ENCODE results near the gene POC5.
"Not testable (repeated sequence)": the region's sequence is repeated elsewhere in the genome, so short reads cannot be mapped to it uniquely, and the experiment has no call there.

The POC5 gene, protein sequence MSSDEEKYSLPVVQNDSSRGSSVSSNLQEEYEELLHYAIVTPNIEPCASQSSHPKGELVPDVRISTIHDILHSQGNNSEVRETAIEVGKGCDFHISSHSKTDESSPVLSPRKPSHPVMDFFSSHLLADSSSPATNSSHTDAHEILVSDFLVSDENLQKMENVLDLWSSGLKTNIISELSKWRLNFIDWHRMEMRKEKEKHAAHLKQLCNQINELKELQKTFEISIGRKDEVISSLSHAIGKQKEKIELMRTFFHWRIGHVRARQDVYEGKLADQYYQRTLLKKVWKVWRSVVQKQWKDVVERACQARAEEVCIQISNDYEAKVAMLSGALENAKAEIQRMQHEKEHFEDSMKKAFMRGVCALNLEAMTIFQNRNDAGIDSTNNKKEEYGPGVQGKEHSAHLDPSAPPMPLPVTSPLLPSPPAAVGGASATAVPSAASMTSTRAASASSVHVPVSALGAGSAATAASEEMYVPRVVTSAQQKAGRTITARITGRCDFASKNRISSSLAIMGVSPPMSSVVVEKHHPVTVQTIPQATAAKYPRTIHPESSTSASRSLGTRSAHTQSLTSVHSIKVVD

DNA sequence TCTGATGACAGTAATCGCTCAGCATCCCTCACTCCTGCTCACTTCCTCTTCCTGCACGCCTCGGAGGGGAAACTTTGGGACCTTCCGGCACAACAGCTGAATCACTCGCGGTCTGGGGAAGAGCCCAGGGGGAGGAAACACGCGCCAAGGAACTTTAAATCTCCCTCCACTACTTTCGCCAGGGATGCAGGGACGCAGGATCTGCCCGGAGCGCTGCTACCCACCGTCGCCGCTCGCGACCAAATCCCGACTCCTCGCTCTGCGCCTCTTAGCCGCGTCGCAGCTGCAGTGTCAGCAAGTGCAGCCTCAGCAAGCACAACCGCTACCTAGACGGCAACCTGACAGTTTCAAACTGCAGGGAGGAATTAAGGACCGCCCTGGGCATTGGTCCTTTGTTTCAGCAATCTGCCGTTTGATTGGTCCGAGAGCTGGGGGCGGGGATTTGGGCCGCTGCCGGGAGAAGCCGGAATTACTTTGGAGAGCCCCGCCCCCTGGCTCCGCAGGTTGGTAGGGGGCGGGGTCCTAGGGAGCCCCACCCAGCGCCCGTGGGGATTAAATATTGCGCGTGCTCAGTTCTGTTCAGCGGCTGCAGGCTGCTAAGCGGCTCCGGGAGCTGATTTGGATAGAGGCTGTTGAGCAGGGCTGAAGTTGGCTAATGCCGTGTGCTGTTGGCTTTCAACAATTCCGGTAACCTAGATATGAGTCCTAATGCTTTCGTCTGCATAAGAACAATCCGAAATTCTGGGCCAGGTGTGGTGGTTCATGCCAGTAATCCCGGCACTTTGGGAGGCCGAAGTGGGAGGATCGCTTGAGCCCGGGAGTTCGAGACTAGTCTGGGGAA, at the start of gene POC5:
TSS of gene POC5 (minus strand) at position 356 of the 841 bp plus-strand sequence. CDS start 4,500 bp downstream, outside the sequence.
- DNase-seq, result peak; percentile 78

DNA sequence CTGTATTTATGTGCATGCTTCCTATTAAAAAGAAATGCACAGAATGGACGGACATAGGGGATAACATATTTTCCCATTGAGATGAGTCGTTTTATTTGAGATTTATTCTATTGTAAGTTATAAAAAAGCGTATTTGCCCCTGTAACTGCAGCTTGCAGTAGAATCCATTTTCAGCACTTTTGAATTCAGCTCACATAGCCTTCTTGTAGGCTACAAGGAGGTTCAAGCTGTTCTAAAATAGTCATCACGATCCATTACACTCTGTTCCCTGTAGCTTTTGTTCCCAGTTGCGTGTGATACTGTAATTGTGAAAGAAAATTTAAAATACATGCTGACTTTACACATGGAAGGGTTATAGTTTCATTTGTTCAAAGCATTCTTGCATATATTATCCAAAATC, 40.9 kb upstream of the POC5 start:
- no peak for DNase-seq

DNA sequence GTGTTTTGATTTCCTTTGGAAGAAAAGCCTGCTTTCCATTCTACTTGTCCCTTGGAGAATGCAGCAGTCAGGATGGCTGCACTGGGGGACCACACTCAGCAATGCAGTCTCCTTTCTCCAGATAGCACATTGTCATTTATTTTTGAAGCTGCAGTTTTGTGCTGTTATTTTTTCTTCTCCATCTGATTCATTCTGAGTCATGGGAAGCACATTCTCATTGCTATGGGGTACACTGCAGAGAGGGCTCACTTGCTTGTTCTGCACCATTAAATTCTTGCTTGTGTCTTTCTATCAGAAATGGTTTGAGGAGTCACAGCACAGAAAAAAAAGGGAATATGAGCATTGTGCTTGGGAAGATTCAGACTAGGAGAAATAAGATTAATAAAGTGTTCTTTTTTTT, 39.7 kb upstream of the POC5 start:
- no peak for DNase-seq

DNA sequence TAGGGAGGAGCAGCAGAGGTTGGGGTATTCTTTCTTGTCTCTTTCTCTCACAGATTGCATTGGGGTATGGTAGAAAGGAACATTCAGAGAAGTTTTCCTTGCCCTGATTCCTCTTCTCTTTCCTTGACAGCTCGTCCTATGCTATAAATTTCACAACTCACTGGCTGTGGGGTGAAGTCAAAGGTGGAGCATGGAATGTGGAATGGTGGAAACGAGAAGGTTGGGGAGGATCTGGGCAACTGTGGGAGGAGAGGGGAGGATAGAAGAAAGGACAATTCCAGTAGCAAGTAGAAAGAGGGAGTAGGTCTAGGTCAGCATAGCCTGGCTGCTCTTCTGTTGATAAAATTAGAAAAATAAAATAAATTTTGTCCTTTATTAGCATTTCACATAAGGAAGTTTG, 39.0 kb upstream of the POC5 start:
- no peak for DNase-seq

DNA sequence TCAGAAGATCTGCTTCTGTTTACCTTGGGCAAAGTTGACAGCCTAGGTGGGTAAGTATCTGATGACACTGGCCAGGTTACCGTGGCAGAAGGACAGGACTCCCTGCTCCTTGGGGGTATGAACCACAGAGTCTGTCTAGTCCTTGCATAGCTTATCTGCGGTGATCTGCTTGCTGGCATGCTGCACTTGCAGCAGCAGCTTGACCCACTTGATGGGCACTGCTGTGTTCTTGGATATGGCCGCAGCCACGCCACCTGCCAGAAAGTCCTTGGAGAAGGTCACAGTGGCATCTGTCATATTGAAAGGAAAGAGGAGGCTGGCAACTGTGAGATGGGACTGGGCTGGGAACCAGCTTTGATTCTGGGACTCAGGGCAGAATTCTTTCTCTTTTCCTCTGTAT, 35.9 kb upstream of the POC5 start:
- DNase-seq, result no peak

DNA sequence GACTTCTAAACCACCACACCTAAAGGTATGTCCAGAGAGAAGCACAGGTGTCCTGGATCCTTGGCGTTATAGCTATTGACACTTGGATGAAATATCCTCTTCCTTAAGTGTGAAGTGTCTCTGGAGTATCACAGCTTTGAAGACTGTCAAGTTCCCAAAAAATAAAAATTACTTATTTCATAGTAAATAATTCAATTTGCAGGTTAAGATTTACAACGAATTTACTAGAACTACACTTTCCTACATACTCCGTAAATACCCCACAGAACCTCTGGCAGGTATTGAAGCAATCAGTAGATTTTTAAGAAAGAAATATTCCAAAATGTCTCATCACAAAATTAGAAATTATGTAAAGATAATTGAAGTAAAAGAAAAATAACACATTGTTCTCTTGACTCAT, 27.1 kb upstream of the POC5 start:
- no peak for DNase-seq

DNA sequence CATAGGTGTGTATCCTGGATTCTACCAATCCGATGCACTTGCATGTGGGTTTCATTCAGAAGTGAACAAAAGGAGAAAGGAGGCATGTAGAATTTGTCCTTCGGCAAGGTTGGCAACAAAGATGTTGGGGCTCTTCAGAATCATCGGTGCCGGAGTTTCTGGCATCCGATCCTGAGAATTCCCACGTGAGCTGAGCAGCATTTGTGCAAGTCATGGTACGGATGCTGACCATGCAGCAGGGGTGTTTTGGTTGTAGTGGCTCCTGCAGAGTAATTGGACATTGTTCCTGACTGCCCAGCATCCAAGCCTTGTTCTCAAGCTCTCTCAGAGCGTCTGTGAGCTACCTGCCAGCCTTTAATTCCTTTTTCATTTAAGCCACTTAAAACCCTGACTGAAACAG, 19.0 kb upstream of the POC5 start:
- DNase-seq, result no peak

DNA sequence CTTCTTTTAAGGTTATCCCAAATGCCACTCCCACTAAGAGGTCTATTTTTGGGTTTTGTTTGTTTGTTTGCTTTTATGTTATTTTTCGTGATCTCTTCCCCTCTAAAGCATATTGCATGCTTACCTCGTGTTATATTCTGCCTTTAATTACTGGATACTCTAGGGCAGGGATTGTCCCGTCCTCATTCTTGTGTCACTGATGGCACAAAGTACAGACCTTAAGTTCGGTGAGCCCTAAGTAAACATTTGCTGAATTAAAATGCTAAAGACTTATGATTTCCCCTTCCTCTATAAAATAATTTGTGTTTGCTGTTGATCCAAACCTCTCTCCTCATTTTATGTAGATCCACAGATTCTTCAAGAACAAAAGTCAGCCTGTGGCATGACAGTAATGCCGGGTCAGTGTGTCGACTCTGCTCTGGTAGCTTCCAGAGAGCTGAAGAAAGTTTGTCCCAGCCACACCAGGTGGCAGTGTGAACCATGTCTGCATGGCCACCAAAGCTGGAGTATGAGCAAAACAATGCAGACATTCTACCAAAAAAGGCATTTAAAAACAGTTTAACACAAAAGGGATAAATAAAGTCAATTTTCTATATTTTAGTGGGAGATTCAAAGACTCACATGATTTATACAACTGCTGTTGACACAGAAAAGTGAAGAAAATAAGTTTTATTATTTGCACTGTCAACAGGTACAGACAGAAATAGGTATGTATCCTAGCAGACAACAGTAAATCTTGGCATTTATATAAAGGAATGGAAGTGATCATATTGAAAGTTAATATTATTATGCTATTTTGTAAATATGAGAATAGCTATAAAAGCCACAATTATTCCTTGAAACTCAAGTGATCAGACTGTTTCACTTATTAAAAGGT, 17.9 kb upstream of the POC5 start:
- DNase-seq, result no peak

DNA sequence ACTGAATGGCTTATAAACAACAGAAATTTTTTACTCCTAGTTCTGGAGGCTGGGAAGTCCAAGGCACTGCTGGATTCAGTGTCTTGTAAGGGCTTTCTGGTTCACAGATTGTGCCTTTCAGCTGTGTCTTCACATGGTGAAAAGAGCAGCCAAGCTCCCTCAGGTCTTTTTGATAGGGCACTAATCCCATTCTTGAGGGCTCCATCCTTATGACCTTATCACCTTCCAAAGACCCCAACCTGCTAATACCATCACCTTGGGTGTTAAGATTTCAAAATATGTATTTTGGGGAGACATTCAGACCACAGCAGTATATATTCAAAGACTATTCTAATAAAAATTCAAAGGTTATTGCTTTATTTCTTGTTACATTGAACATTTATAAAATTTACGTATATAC, 16.5 kb upstream of the POC5 start:
- DNase-seq, result no peak

DNA sequence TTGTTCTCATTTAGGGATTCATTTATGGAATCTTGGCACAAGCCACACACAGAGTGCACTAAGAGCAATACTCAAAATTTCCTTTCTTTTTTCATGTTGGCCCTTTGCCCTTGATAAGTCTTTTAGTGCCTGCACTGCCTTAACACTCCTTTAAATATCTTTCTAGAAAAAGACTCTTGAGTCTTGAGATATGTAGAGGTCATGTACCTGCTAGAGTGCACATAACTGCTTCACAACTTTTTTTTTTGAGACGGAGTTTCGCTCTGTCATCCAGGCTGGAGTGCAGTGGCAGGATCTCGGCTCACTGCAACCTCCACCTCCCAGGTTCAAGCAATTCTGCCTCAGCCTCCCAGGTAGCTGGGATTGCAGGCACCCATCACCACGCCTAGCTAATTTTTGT, 14.3 kb upstream of the POC5 start:
- DNase-seq, result not testable (repeated sequence)

DNA sequence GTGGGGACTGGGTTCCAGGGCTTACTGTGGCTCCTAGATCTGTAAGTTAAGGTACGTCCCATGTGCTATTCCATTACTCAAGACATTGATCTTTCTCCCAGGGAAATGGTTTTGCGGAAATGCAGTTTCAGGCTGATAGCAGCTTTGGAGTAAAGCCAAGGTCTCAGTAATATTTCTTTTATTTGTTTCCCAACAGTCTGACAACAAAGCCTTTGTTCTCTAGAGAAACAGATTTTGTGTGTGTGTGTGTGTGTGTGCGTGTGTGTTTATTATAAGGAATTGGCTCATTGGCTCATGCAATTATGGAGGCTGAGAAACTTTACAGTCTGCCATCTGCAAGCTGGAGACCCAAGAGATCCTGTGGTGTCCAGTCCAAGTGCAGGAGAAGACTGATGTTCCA, 12.1 kb upstream of the POC5 start:
- DNase-seq, result no peak

DNA sequence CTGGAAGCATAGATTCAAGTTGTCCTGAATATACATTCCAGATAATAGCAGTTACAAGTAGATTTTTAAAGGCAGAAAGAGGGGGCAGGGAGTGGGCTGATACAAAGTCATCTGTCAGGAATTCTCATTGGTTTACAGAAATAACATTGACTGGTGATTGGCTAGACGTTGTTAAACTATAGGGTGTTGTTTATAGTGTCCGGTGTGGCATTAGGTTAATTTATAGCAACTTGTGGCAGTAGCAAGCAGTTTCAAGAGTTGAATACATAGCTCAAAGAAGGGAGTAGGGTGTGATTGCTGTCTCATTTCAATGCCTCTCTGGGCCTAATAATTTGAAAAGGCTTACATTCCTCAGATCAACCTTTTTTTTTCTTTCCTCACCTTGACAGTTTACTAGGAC, 10.7 kb upstream of the POC5 start:
- DNase-seq, result no peak

DNA sequence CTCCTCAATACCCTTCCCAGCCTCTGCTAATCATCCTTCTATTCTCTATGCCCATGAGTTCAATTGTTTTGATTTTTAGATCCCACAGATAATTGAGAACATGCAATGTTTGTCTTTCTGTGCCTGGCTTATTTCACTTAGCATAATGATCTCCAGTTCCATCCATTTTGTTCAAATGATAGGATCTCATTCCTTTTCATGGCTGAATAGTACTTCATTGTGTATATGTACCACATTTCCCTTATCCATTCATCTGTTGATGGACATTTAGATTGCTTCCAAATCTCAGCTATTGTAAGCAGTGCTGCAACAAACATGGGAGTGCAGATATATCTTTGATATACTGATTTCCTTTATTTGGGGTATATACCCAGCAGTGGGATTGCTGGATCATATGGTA, 9.0 kb upstream of the POC5 start:
- DNase-seq, result not testable (repeated sequence)

DNA sequence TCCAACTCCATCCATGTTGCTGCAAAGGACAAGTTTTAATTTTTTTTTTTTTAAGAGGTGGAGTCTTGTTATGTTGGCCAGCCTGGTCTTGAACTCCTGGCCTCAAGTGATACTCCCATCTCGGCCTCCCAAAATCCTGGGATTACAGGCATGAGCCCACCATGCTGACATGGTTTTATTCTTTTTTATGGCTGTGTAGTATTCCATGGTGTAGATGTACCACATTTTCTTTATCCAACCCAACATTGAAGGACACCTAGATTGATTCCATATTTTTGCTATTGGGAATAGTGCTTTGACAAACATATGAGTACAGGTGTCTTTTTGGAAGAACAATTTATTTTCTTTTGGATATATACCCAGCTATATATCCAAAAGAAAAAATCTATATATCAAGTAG, 6.1 kb upstream of the POC5 start:
- DNase-seq, result no peak

DNA sequence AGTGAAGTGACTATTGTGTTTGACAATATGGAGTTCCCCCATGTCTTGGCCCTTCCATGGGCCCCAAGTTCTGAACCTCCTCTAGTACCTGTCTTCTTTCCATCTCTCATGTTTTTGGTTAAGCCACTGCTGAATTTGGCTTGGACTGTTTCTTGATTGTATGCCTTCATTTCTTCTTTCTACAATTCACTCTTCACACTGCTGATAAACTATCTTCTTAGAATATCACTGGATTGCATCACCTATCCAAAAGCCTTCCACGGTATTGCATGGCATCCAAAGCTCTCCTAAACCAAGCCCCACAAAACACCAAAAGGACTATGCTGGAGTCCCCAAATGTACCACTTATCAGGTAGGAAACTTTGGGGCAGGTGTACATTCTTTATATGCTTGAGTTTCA, 4.3 kb upstream of the POC5 start:
- no peak for DNase-seq

DNA sequence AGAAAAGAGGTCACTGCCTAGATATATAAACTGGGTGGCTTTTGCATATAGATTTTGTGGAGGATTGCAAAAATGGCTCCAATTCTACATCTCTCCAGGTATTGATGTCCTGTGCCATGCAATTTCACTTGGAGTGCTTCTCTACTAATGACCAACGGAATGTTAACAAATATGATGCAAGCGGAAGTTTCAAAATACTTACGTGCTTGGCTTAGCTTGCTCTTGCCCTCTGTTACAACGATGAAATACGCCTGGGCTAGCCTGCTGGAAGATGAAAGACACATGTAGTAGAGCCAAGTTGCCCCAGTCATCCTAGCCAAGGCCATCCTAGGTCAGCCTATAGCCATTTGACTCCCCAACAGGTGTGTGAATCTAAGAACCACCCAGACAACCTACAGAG, 3.6 kb upstream of the POC5 start:
- DNase-seq, result no peak

DNA sequence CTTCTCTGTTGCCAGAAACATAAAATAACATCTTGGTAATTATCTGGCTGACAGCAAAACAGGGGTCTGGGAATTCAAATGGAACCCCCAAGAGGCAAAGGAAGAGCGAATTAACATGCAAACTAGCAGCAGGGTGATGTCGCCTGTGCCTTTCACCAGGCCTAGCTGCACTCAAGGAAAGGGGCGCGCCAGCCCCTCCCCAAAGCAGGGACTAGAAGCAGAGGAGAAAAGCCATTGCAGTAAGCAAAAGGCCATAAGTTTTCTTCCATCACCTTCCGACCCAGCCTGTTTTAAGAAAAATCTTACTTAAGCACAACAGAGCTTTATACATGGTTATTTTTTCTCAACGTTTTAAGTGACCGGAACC, 539 bp downstream of the POC5 start:
- no peak for DNase-seq

DNA sequence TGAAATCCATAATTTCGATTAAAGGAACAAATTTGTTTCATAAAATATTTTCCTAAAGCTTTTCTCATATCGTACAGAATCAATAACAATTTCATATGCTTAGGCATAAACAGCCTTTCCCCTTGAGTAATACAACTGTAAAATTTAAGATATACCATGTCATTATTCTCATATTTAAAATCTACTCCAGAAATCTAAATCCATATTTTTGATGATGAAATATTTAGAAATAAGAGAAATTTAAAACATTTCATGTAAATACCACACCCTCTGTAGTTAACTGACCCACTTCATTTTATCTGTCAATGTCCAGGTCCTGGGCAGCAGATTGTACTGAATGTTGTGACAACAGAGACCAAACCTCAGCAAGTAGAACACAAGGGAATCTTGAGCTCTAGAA, 5.1 kb downstream of the POC5 start:
- DNase-seq, result no peak

DNA sequence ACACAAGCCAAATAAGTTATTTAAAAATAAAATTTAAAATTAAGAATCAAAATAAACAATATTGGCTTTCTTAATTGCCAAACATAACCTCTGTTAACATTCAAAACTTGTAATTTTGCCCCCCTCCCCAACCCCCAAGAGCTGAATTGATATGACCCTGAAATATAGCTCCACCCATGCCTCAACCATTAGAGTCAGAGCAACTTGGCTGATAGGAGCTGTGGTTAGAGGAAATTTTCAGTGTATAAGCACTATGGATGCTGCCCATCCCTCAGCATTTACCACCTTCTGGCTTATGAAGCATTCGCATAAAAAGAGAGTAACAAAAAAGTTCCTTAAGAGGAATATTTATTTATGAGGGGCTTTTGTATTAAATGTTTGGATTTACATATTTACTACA, 6.1 kb downstream of the POC5 start:
- no peak for DNase-seq

DNA sequence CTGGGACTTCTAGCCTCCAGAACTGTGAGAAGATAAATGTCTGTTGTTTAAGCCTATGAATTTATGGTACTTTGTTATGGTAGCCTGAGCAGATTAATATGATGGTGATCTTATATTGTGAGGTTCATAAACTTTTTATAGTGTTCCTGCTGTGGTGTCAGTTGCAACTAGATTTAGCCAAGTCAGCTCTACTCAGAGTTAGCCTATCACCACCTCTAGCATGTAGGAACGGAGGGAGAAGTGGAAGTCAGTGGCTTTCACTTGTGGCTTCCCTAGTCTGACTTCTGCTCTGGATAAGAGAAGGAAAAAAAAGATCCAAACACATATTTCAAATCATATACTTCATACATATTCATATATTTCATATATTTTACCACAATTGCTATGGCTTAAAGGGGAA, 6.6 kb downstream of the POC5 start:
- no peak for DNase-seq

DNA sequence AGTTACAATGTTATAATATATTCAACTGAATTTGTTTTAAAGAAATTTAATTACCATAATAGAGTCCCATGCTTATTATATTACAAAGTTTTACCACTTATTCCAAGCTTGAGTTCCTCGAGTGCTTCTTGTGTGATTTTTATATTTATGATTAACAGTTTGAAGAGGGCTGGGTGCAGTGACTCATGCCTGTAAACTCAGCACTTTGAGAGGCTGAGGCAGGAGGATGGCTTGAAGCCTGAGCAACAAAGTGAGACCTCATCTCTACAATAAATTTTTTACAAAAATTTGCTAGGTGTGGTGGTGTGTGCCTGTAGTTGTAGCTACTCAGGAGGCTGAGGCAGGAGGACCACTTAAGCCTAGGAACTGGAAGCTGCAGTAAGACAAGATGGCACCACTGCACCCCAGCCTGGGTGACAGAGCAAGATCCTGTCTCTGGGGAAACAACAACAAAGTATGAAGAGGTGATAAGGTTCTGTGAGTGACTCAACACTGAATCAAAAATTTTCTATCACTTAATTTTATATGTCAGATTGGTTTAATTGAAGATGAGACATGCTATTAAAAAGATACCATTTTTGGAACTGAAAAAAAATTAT, 9.2 kb downstream of the POC5 start:
- no peak for DNase-seq

DNA sequence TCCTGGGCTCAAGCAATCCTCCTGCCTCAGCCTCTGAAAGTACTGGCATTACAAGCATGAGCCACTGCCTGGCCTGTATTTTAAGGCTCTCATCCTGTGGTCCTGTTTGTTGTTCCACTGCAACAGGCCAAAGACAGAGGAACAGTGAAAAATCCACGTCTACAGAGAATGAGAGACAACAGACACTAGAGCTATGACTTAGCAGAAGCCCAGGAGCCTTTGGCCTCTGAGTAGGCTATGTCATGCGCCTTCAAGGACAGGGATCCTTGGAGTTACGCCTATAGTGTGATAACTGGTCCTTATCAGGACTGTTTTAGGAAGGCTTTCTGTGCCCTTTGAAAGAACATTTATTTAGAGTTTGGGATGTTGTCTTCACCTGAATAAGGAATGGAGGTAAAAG, 10.5 kb downstream of the POC5 start:
- no peak for DNase-seq

DNA sequence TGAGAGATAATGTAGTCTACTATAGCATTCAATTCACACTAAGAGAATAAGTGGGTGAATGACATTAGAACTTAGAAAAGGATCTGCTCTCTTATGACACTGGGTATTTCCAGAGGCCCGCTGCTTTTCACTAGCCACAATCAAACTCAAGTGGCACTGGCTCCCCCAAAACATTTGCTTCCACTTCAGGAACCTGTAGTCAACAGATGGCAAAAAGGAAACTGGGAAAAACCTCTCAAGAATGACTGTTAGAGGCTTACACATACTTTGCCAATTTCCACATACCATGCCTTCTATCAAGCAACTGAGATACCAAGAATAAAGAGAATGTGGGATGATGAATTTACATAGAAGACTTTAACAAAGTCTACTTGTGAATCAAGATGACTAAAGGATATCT, 11.2 kb downstream of the POC5 start:
- DNase-seq, result no peak
